ENCODE measurements around the gene AFF2.

DNA sequence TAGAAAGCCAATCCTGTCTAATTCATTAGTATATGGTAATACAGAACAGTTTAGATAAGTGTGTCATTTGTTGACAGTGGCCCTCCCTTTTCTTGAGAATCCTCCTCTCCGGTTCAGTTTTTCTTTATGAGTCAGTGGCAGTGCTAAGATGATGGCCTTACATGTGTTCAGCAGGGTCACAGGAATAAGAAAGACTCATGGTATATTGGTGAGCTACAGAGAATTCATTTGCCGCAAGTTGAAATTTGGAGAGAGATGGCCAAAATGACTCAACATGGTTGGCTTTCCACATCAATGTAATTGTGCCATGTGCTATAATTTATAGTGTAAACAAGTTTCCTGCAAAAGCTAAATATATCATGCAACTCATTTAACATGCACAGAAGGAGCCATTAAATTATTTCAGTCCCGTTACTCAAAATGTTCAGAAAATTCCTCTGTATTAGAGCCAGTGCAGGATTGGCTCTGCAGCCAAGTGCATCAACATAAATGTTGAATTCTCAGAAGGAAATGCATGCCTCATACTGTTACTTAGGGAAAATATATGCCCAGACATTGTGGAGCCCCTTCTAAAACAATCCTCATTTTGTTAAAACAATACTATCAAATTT is 374.3 kb downstream of the AFF2 start:
- no peak for TF ChIP-seq ZNF70 (CRISPR knock-in tag; IDR thresholded peaks at IDR 0.05)
- TF ChIP-seq OSR1 (CRISPR knock-in tag; IDR thresholded peaks at IDR 0.05) = no peak
- TF ChIP-seq, protein P1, sequence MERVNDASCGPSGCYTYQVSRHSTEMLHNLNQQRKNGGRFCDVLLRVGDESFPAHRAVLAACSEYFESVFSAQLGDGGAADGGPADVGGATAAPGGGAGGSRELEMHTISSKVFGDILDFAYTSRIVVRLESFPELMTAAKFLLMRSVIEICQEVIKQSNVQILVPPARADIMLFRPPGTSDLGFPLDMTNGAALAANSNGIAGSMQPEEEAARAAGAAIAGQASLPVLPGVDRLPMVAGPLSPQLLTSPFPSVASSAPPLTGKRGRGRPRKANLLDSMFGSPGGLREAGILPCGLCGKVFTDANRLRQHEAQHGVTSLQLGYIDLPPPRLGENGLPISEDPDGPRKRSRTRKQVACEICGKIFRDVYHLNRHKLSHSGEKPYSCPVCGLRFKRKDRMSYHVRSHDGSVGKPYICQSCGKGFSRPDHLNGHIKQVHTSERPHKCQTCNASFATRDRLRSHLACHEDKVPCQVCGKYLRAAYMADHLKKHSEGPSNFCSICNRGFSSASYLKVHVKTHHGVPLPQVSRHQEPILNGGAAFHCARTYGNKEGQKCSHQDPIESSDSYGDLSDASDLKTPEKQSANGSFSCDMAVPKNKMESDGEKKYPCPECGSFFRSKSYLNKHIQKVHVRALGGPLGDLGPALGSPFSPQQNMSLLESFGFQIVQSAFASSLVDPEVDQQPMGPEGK (CRISPR knock-in tag; IDR thresholded peaks at IDR 0.05; ENCODE audit: borderline replicate concordance) = no peak
- no peak for TF ChIP-seq ARNTL (CRISPR knock-in tag; IDR thresholded peaks at IDR 0.05; ENCODE audit: borderline replicate concordance, low read depth)
- TF ChIP-seq ISL1 (CRISPR knock-in tag; IDR thresholded peaks at IDR 0.05) = no peak
- no peak for TF ChIP-seq TSHZ2 (CRISPR knock-in tag; IDR thresholded peaks at IDR 0.05)
- no peak for TF ChIP-seq PPARA (CRISPR knock-in tag; IDR thresholded peaks at IDR 0.05; ENCODE audit: borderline replicate concordance)
- no peak for TF ChIP-seq ZFP30 (CRISPR knock-in tag; IDR thresholded peaks at IDR 0.05)
- no peak for TF ChIP-seq RARB (CRISPR knock-in tag; IDR thresholded peaks at IDR 0.05)
- no peak for TF ChIP-seq TOX (CRISPR knock-in tag; IDR thresholded peaks at IDR 0.05; ENCODE audit: borderline replicate concordance)
- no peak for TF ChIP-seq SNAI2 (CRISPR knock-in tag; IDR thresholded peaks at IDR 0.05)
- no peak for TF ChIP-seq ZNF565 (CRISPR knock-in tag; conservative IDR thresholded peaks at IDR 0.05; ENCODE audit: low read depth)
